Measurements from ENCODE around the gene LRP2.

The LRP2 gene

GRCh38 chr2:169189132-169189531 lies 173.2 kb downstream of the LRP2 start:
- H3K4me3 ChIP-seq (ENCODE audit: low read length) = no peak overlapping the region
- H3K79me2 ChIP-seq (ENCODE audit: low read length) = no peaks in the 10 kb centered on the region
- H3K4me2 ChIP-seq (ENCODE audit: low read depth, low read length) = no peak overlapping the region
- H3K36me3 ChIP-seq (replicated peaks; ENCODE audit: insufficient read depth, low read length) = no peaks in the 10 kb centered on the region
- H3F3A ChIP-seq (ENCODE audit: insufficient read depth, low read length) = no peaks in the 10 kb centered on the region
- DNase-seq = no peak
- no peaks in the 10 kb centered on the region for H3K9me3 ChIP-seq (replicated peaks; ENCODE audit: insufficient read depth, low read length)
- H3K9ac ChIP-seq (ENCODE audit: low read length) = no peak overlapping the region
- H3K27me3 ChIP-seq (replicated peaks; ENCODE audit: insufficient read depth, low read length) = no peaks in the 10 kb centered on the region
- H4K20me1 ChIP-seq (ENCODE audit: insufficient read depth, low read length) = no peaks in the 10 kb centered on the region
- H2AFZ ChIP-seq (ENCODE audit: low read length) = no peak overlapping the region
- no peaks in the 10 kb centered on the region for H3K4me1 ChIP-seq (ENCODE audit: low read length)
- no peaks in the 10 kb centered on the region for H3K9me2 ChIP-seq (replicated peaks; ENCODE audit: insufficient read depth, low read length)
- no peak overlapping the region for H3K27ac ChIP-seq (ENCODE audit: low read length)
- TF ChIP-seq EZH2 (optimal IDR thresholded peaks at IDR 0.05; ENCODE audit: low read depth, low read length) (no peak), EZH2phosphoT487 (IDR thresholded peaks at IDR 0.05; ENCODE audit: low read length) (no peak), CTCF (IDR thresholded peaks at IDR 0.05; ENCODE audit: low read length) (no peak)

- Histone ChIP-seq H3K9me3 (replicated peaks; ENCODE audit: insufficient read depth, low read length) (no peaks in the 10 kb centered on the region), H3K79me2 (ENCODE audit: low read length) (no peaks in the 10 kb centered on the region), H2AFZ (ENCODE audit: low read length) (no peak overlapping the region), H3K9ac (ENCODE audit: low read length) (no peak overlapping the region), H3K27me3 (replicated peaks; ENCODE audit: insufficient read depth, low read length) (no peaks in the 10 kb centered on the region), H3K27ac (ENCODE audit: low read length) (no peak overlapping the region), H3F3A (ENCODE audit: insufficient read depth, low read length) (no peaks in the 10 kb centered on the region), H3K4me3 (ENCODE audit: low read length) (no peak overlapping the region), H3K4me1 (ENCODE audit: low read length) (no peaks in the 10 kb centered on the region), H3K4me2 (ENCODE audit: low read depth, low read length) (no peak overlapping the region), H3K9me2 (replicated peaks; ENCODE audit: insufficient read depth, low read length) (no peaks in the 10 kb centered on the region), H3K36me3 (replicated peaks; ENCODE audit: insufficient read depth, low read length) (no peaks in the 10 kb centered on the region), H4K20me1 (ENCODE audit: insufficient read depth, low read length) (no peaks in the 10 kb centered on the region)
- TF ChIP-seq EZH2 (optimal IDR thresholded peaks at IDR 0.05; ENCODE audit: low read depth, low read length) (no peak), EZH2phosphoT487 (IDR thresholded peaks at IDR 0.05; ENCODE audit: low read length) (no peak), CTCF (IDR thresholded peaks at IDR 0.05; ENCODE audit: low read length) (no peak)
- DNase-seq = no peak
Observed at GRCh38 chr2:169185711-169186110, 176.6 kb downstream of the LRP2 start.

GRCh38 chr2:169184074-169184473 lies 178.3 kb downstream of the LRP2 start:
- no peaks in the 10 kb centered on the region for H3K4me1 ChIP-seq (ENCODE audit: low read length)
- H3K27ac ChIP-seq (ENCODE audit: low read length) = no peak overlapping the region

More at GRCh38 chr2:169184074-169184473, 178.3 kb downstream of the LRP2 start:
- DNase-seq = no peak
- H3K9me2 ChIP-seq (replicated peaks; ENCODE audit: insufficient read depth, low read length) = no peaks in the 10 kb centered on the region
- TF ChIP-seq EZH2 (optimal IDR thresholded peaks at IDR 0.05; ENCODE audit: low read depth, low read length) (no peak), EZH2phosphoT487 (IDR thresholded peaks at IDR 0.05; ENCODE audit: low read length) (no peak), CTCF (IDR thresholded peaks at IDR 0.05; ENCODE audit: low read length) (no peak)
- H3K9me3 ChIP-seq (replicated peaks; ENCODE audit: insufficient read depth, low read length) = no peaks in the 10 kb centered on the region
- no peak overlapping the region for H3K9ac ChIP-seq (ENCODE audit: low read length)
- H3F3A ChIP-seq (ENCODE audit: insufficient read depth, low read length) = no peaks in the 10 kb centered on the region
- no peaks in the 10 kb centered on the region for H3K79me2 ChIP-seq (ENCODE audit: low read length)
- H4K20me1 ChIP-seq (ENCODE audit: insufficient read depth, low read length) = no peaks in the 10 kb centered on the region
- no peak overlapping the region for H3K4me3 ChIP-seq (ENCODE audit: low read length)
- H3K27me3 ChIP-seq (replicated peaks; ENCODE audit: insufficient read depth, low read length) = no peaks in the 10 kb centered on the region
- H3K36me3 ChIP-seq (replicated peaks; ENCODE audit: insufficient read depth, low read length) = no peaks in the 10 kb centered on the region
- H3K4me2 ChIP-seq (ENCODE audit: low read depth, low read length) = no peak overlapping the region
- no peak overlapping the region for H2AFZ ChIP-seq (ENCODE audit: low read length)

All from MM.1S (cell line).